Measurements from ENCODE around the gene APBA3.
A peak's percentile ranks its signal among the peaks of the same experiment; 100 is the strongest.

APBA3 gene

DNA sequence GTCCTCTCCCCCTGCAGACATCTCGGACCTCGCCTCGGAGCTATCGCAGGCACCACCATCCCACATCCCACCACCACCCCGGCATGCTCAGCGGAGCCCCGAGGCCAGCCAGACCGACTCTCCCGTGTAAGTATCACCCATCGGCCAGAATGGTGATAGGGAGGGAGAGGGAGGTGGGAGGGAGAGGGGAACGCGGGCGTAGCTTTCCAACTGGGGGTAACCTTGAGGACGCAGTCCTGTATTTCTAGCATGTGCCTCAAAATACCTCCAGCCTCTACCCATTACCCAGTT, 27.2 kb downstream of the APBA3 start:
- Histone ChIP-seq H3K36me3 (ENCODE audit: control insufficient read depth, insufficient read depth, low read length) (peaks cover 6% of the 10 kb centered on the region), H3K4me3 (ENCODE audit: insufficient read depth, low read depth, low read length, poor library complexity, severe bottlenecking) (no peak overlapping the region), H3K9me3 (ENCODE audit: control insufficient read depth, low read length) (no peaks in the 10 kb centered on the region), H3K4me1 (ENCODE audit: control insufficient read depth, insufficient read depth, low read length, poor library complexity, severe bottlenecking) (no peaks in the 10 kb centered on the region), H3K27me3 (replicated peaks; ENCODE audit: control insufficient read depth, insufficient read depth, low read length, poor library complexity, severe bottlenecking) (no peaks in the 10 kb centered on the region), H3K27ac (ENCODE audit: insufficient read depth, low read length, poor library complexity, severe bottlenecking) (no peak overlapping the region)
- DNase-seq = no peak

DNA sequence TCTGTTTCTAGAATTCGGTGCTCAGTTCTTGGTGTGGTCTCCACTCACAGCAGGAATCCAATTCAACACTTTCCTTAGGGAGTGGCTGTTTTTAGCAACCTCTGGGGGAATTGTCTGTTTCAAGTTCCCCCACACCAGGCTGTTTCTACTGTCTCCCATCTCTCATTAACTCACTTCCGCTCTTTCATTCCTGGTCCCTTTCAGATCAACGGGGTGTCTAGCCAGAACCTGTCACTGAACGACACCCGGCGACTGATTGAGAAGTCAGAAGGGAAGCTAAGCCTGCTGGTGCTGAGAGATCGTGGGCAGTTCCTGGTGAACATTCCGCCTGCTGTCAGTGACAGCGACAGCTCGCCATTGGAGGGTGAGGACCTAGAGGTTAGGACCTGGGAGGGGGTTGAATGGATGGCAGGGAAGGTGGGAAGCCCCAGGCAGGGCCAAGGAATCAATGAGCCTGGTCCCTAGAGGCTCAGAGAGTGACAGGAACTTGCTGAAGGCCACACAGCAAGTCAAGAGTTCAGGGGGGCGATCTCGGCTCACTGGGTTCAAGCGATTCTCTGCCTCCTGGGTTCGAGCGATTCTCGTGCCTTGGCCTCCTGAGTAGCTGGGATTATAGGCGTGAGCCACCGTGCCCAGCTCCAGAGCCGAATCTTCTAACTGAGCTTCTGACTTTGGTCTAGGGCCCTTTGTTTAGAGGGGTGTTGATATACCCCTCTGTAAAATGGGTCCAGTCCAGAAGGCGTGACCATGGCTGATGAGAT, 27.8 kb downstream of the APBA3 start:
- H3K4me1 ChIP-seq (ENCODE audit: control insufficient read depth, insufficient read depth, low read length, poor library complexity, severe bottlenecking) = no peaks in the 10 kb centered on the region
- H3K9me3 ChIP-seq (ENCODE audit: control insufficient read depth, low read length) = no peaks in the 10 kb centered on the region
- peaks cover 3% of the 10 kb centered on the region for H3K36me3 ChIP-seq (ENCODE audit: control insufficient read depth, insufficient read depth, low read length)
- H3K27me3 ChIP-seq (replicated peaks; ENCODE audit: control insufficient read depth, insufficient read depth, low read length, poor library complexity, severe bottlenecking) = no peaks in the 10 kb centered on the region
- DNase-seq = no peak
- no peak overlapping the region for H3K27ac ChIP-seq (ENCODE audit: insufficient read depth, low read length, poor library complexity, severe bottlenecking)
- no peak overlapping the region for H3K4me3 ChIP-seq (ENCODE audit: insufficient read depth, low read depth, low read length, poor library complexity, severe bottlenecking)

DNA sequence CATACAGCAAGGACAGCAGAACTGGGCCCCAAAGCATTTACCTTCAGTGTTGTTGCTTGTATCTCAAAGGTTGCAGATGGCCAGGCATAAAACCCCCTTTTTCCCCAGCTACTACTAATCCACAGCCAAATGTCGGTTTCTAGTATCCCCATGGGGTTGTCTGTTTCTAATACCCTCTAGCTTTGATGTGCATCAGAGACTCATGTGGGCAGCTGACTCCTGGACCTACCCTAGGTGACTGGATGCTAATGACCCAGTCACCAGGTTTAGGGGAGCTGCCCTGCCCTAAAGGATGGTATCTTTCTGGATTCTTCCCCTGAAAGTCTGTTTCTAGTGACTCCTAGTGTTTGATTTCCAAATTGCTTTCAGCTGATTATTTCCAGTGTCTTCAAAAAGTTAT, 29.4 kb downstream of the APBA3 start:
- no peak for DNase-seq
- Histone ChIP-seq H3K27me3 (replicated peaks; ENCODE audit: control insufficient read depth, insufficient read depth, low read length, poor library complexity, severe bottlenecking) (no peaks in the 10 kb centered on the region), H3K4me1 (ENCODE audit: control insufficient read depth, insufficient read depth, low read length, poor library complexity, severe bottlenecking) (no peaks in the 10 kb centered on the region), H3K4me3 (ENCODE audit: insufficient read depth, low read depth, low read length, poor library complexity, severe bottlenecking) (no peak overlapping the region), H3K9me3 (ENCODE audit: control insufficient read depth, low read length) (no peaks in the 10 kb centered on the region), H3K27ac (ENCODE audit: insufficient read depth, low read length, poor library complexity, severe bottlenecking) (no peak overlapping the region), H3K36me3 (ENCODE audit: control insufficient read depth, insufficient read depth, low read length) (peaks cover 3% of the 10 kb centered on the region)

DNA sequence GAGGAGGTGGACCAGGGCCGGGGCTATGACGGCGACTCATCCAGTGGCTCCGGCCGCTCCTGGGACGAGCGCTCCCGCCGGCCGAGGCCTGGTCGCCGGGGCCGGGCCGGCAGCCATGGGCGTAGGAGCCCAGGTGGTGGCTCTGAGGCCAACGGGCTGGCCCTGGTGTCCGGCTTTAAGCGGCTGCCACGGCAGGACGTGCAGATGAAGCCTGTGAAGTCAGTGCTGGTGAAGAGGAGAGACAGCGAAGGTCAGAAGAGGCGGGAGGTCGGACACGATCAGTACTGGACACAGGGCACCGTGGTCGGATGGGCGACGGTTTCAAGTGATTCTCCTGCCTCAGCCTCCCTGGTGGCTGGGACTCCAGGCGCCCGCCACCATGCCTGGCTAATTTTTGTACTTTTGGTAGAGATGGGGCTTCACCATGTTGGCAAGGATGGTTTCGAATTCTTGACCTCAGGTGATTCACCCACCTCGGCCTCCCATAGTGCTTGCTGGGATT, 31.0 kb downstream of the APBA3 start:
- H3K4me3 ChIP-seq (ENCODE audit: insufficient read depth, low read depth, low read length, poor library complexity, severe bottlenecking) = no peak overlapping the region
- DNase-seq = no peak
- no peaks in the 10 kb centered on the region for H3K27me3 ChIP-seq (replicated peaks; ENCODE audit: control insufficient read depth, insufficient read depth, low read length, poor library complexity, severe bottlenecking)
- H3K9me3 ChIP-seq (ENCODE audit: control insufficient read depth, low read length) = no peaks in the 10 kb centered on the region
- H3K27ac ChIP-seq (ENCODE audit: insufficient read depth, low read length, poor library complexity, severe bottlenecking) = no peak overlapping the region
- H3K36me3 ChIP-seq (ENCODE audit: control insufficient read depth, insufficient read depth, low read length) = peaks cover 3% of the 10 kb centered on the region
- H3K4me1 ChIP-seq (ENCODE audit: control insufficient read depth, insufficient read depth, low read length, poor library complexity, severe bottlenecking) = no peaks in the 10 kb centered on the region

DNA sequence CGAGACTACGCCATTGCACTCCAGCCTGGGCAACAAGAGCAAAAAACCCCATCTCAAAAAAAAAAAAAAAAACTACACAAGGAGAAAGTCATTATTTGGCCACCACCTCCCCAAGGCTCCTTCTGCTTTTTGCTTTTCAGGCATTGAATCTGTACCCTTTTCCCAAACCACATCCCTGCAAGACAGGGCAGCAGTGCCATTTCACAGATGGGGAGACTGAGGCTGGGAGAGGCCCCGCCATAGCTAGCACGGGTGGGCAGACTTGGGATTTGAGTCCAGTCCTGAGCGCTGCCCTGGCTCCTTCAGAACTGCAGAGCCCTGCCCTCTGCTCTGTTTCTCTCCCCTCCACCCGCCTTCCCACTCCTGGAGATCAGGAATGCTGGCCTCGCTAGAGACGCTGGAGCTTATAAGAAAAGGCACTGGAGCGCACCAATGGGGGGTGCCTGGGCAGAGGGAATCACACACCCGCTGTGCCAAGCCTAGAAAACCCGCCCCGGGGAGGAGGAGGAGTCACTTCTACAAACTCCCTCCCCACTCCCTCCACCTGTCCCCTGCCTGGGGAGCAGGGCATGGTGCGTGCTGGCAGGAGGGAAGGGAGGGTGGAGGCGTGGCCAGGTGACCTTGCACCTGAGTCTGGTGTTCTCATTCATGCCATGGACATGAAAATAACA, 35.7 kb downstream of the APBA3 start:
- no peaks in the 10 kb centered on the region for H3K27me3 ChIP-seq (replicated peaks; ENCODE audit: control insufficient read depth, insufficient read depth, low read length, poor library complexity, severe bottlenecking)
- no peaks in the 10 kb centered on the region for H3K9me3 ChIP-seq (ENCODE audit: control insufficient read depth, low read length)
- H3K4me3 ChIP-seq (ENCODE audit: insufficient read depth, low read depth, low read length, poor library complexity, severe bottlenecking) = no peak overlapping the region
- no peak for DNase-seq
- H3K27ac ChIP-seq (ENCODE audit: insufficient read depth, low read length, poor library complexity, severe bottlenecking) = no peak overlapping the region
- H3K4me1 ChIP-seq (ENCODE audit: control insufficient read depth, insufficient read depth, low read length, poor library complexity, severe bottlenecking) = peaks cover 14% of the 10 kb centered on the region
- no peaks in the 10 kb centered on the region for H3K36me3 ChIP-seq (ENCODE audit: control insufficient read depth, insufficient read depth, low read length)

DNA sequence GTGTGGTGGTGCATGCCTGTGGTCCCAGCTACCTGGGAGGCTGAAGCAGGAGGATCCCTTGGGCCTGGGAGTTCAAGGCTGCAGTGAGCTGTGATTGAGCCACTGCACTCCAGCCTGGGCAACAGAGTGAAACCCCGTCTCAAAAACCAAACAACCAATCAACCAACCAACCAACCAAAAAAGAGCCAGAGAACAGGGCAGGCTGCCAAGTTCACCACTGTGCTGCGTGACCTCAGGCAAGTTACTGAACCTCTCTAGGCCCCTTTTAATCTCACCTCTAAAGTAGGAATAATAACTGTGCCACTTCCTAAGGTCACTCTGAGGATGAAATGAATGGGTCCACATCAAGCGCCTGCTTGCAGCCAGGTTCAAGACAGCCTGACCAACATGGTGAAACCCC, 36.4 kb downstream of the APBA3 start:
- no peak for DNase-seq
- H3K4me1 ChIP-seq (ENCODE audit: control insufficient read depth, insufficient read depth, low read length, poor library complexity, severe bottlenecking) = peaks cover 14% of the 10 kb centered on the region
- H3K27ac ChIP-seq (ENCODE audit: insufficient read depth, low read length, poor library complexity, severe bottlenecking) = no peak overlapping the region
- H3K27me3 ChIP-seq (replicated peaks; ENCODE audit: control insufficient read depth, insufficient read depth, low read length, poor library complexity, severe bottlenecking) = no peaks in the 10 kb centered on the region
- H3K4me3 ChIP-seq (ENCODE audit: insufficient read depth, low read depth, low read length, poor library complexity, severe bottlenecking) = no peak overlapping the region
- no peaks in the 10 kb centered on the region for H3K9me3 ChIP-seq (ENCODE audit: control insufficient read depth, low read length)
- no peaks in the 10 kb centered on the region for H3K36me3 ChIP-seq (ENCODE audit: control insufficient read depth, insufficient read depth, low read length)

DNA sequence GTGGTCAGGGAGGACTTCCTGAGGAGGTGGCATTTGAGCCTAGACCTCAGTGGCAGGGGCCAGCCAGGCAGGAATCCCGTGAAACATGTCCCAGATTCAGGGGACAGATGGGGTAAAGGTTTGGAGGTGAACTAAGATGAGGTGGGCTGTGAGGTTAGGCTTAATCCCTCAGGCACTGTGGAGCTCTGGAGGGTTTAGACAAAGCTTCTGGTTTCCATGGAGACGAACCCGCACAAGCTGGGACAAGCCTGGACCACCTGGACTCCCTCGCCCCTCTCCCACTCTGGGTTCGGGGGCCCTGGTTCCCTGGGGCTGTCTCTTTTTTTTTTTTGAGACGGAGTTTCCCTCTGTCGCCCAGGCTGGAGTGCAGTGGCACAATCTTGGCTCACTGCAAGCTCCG, 37.6 kb downstream of the APBA3 start:
- H3K9me3 ChIP-seq (ENCODE audit: control insufficient read depth, low read length) = no peaks in the 10 kb centered on the region
- peaks cover 14% of the 10 kb centered on the region for H3K4me1 ChIP-seq (ENCODE audit: control insufficient read depth, insufficient read depth, low read length, poor library complexity, severe bottlenecking)
- H3K27me3 ChIP-seq (replicated peaks; ENCODE audit: control insufficient read depth, insufficient read depth, low read length, poor library complexity, severe bottlenecking) = no peaks in the 10 kb centered on the region
- DNase-seq = no peak
- H3K27ac ChIP-seq (ENCODE audit: insufficient read depth, low read length, poor library complexity, severe bottlenecking) = no peak overlapping the region
- no peak overlapping the region for H3K4me3 ChIP-seq (ENCODE audit: insufficient read depth, low read depth, low read length, poor library complexity, severe bottlenecking)
- H3K36me3 ChIP-seq (ENCODE audit: control insufficient read depth, insufficient read depth, low read length) = no peaks in the 10 kb centered on the region

DNA sequence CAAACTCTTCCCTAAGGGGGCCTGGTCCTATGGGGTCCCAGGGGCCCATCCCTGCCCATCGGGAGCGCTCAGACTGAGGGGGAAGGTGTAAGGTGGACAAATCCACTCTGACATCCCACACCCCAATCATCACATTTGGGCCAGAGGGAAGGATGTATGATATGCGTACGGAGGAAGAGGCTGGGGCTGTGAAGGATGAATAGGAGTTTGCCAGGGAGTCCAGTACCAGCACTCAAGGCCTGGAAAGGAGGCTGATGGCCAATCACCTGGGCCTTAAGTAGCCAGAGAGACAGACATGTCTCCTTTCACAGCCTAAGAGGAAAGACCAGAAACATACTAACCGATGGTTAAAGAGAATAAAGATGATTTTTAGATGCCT, 38.4 kb downstream of the APBA3 start:
- Histone ChIP-seq H3K27ac (ENCODE audit: insufficient read depth, low read length, poor library complexity, severe bottlenecking) (no peak overlapping the region), H3K9me3 (ENCODE audit: control insufficient read depth, low read length) (no peaks in the 10 kb centered on the region), H3K36me3 (ENCODE audit: control insufficient read depth, insufficient read depth, low read length) (no peaks in the 10 kb centered on the region), H3K4me1 (ENCODE audit: control insufficient read depth, insufficient read depth, low read length, poor library complexity, severe bottlenecking) (peaks cover 14% of the 10 kb centered on the region), H3K4me3 (ENCODE audit: insufficient read depth, low read depth, low read length, poor library complexity, severe bottlenecking) (no peak overlapping the region), H3K27me3 (replicated peaks; ENCODE audit: control insufficient read depth, insufficient read depth, low read length, poor library complexity, severe bottlenecking) (no peaks in the 10 kb centered on the region)
- DNase-seq = no peak

DNA sequence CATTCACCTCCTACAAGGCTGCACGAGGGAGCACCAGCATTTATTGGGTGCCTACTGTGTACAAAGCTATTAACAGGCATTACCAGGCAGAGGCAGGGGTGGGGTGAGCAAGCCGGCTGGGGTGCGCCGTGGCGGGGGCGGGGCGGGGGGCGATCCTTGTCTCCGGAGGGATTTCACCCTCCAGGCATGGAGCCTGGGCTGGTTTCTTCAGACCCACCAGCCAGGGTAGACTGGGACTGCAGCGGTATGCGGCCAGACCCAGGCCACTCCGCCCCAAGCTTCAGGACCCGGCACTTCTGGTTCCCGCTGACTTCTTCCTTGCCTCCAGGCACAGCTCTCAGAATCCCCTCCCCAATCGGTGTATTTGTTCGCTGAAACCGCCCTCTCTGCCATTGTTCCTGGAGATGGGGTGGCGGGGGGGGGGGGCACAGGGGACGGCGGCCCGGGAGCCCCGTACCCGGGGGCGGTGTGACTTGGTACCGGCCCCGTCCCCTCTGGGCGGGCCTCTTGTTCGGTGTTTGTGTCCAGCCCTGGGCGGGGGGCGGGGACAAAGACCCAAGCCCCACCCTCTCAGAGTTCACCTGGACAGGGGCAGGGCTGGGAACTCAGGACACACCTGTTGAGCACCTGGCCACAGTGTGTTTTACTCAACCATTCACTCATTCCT, 38.9 kb downstream of the APBA3 start:
- peak overlapping the region; percentile 77 for H3K4me3 ChIP-seq (ENCODE audit: insufficient read depth, low read depth, low read length, poor library complexity, severe bottlenecking)
- no peaks in the 10 kb centered on the region for H3K27me3 ChIP-seq (replicated peaks; ENCODE audit: control insufficient read depth, insufficient read depth, low read length, poor library complexity, severe bottlenecking)
- H3K9me3 ChIP-seq (ENCODE audit: control insufficient read depth, low read length) = no peaks in the 10 kb centered on the region
- DNase-seq = no peak
- H3K27ac ChIP-seq (ENCODE audit: insufficient read depth, low read length, poor library complexity, severe bottlenecking) = no peak overlapping the region
- H3K4me1 ChIP-seq (ENCODE audit: control insufficient read depth, insufficient read depth, low read length, poor library complexity, severe bottlenecking) = peaks cover 14% of the 10 kb centered on the region
- no peaks in the 10 kb centered on the region for H3K36me3 ChIP-seq (ENCODE audit: control insufficient read depth, insufficient read depth, low read length)

DNA sequence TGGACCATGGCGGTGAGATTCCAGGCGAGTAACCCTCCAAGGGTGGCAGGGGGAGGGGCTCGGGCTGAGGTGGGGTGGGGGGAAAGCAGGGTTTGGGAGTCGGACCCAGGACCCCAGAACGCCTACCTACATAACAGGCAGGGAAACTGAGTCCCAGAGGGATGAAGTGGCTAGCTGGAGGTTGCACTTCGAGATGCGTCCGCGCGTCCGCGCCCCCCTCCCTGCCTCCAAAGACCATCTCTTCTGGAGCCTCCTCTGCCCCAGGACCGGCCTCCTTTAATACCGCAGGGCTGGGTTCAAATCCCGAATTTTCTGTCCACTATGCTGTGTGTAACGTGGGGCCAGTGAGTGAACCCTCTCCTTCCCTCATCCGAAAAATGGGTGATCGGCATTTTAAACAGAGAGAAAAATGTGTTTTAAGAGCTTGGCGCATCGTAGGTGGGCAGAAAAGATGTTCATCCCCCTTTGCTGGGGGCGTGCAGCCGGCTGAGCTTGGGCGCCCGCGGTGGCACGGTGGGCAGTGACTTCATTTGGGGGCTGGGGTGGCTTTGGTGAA, 39.5 kb downstream of the APBA3 start:
- H3K4me3 ChIP-seq (ENCODE audit: insufficient read depth, low read depth, low read length, poor library complexity, severe bottlenecking) = peak overlapping the region; percentile 77
- H3K9me3 ChIP-seq (ENCODE audit: control insufficient read depth, low read length) = no peaks in the 10 kb centered on the region
- peaks cover 14% of the 10 kb centered on the region for H3K4me1 ChIP-seq (ENCODE audit: control insufficient read depth, insufficient read depth, low read length, poor library complexity, severe bottlenecking)
- no peaks in the 10 kb centered on the region for H3K27me3 ChIP-seq (replicated peaks; ENCODE audit: control insufficient read depth, insufficient read depth, low read length, poor library complexity, severe bottlenecking)
- no peaks in the 10 kb centered on the region for H3K36me3 ChIP-seq (ENCODE audit: control insufficient read depth, insufficient read depth, low read length)
- no peak overlapping the region for H3K27ac ChIP-seq (ENCODE audit: insufficient read depth, low read length, poor library complexity, severe bottlenecking)
- no peak for DNase-seq

Measured in effector memory CD4-positive, alpha-beta T cell (primary cell).